Trophoblast cell (in vitro differentiated cells and primary cell): ENCODE measurements around the gene GNAI1.

Experiments
- DNase-seq, 2 donors: peaks; one replicate each; pipeline ENCODE4 v3.0.0-alpha.2; 2016
- H2AFZ ChIP-seq: 2 replicates; pipeline ENCODE4 v1.6.1; 2013; ENCODE audit warnings: low read length, moderate library complexity, mild to moderate bottlenecking; ENCODE audit not compliant: insufficient read depth, poor library complexity
- H2AK5ac ChIP-seq: 2 replicates; pipeline ENCODE4 v1.6.1; 2013; ENCODE audit warnings: mild to moderate bottlenecking, low read length
- H2BK120ac ChIP-seq: 2 replicates; pipeline ENCODE4 v1.6.1; 2013; ENCODE audit warnings: low read length, mild to moderate bottlenecking, moderate library complexity; ENCODE audit not compliant: insufficient read depth, poor library complexity
- H2BK12ac ChIP-seq: 2 replicates; pipeline ENCODE4 v1.6.1; 2013; ENCODE audit warnings: mild to moderate bottlenecking, low read length, moderate library complexity
- H2BK5ac ChIP-seq: 2 replicates; pipeline ENCODE4 v1.6.1; 2013; ENCODE audit warnings: low read length, low read depth, moderate library complexity, mild to moderate bottlenecking; ENCODE audit not compliant: poor library complexity
- H3K14ac ChIP-seq: 2 replicates; pipeline ENCODE4 v1.6.1; 2013; ENCODE audit warnings: mild to moderate bottlenecking, low read length
- H3K18ac ChIP-seq: 2 replicates; pipeline ENCODE4 v1.6.1; 2013; ENCODE audit warnings: mild to moderate bottlenecking, low read length
- H3K23ac ChIP-seq: 2 replicates; pipeline ENCODE4 v1.6.1; 2013; ENCODE audit warnings: low read length
- H3K27ac ChIP-seq: 2 replicates; pipeline ENCODE4 v1.5.1; 2013; ENCODE audit warnings: low read depth, mild to moderate bottlenecking, inconsistent platforms, low read length, moderate library complexity
- H3K27me3 ChIP-seq: 2 replicates; pipeline ENCODE4 v1.6.1; 2013; ENCODE audit warnings: inconsistent platforms, mild to moderate bottlenecking, low read length, moderate library complexity; ENCODE audit not compliant: insufficient read depth
- H3K36me3 ChIP-seq, 2 experiments: 1 replicate in 1 of 2; 2 replicates in 1 of 2; pipeline ENCODE4 v1.6.1; 2013; ENCODE audit warnings: low read length in 2 of 2, mild to moderate bottlenecking in 2 of 2, moderate library complexity in 1 of 2; ENCODE audit not compliant: insufficient read depth in 2 of 2, control insufficient read depth in 1 of 2
- H3K4ac ChIP-seq: 2 replicates; pipeline ENCODE4 v1.6.1; 2013; ENCODE audit warnings: low read depth, mild to moderate bottlenecking, low read length, moderate library complexity
- H3K4me1 ChIP-seq, 2 experiments: 1 replicate in 1 of 2; 2 replicates in 1 of 2; pipeline ENCODE4 v1.6.1; 2013; ENCODE audit warnings: low read length in 2 of 2, mild to moderate bottlenecking in 2 of 2, moderate library complexity in 1 of 2; ENCODE audit not compliant: insufficient read depth in 2 of 2, control insufficient read depth in 1 of 2
- H3K4me2 ChIP-seq: 2 replicates; pipeline ENCODE4 v1.6.1; 2013; ENCODE audit warnings: inconsistent platforms, mild to moderate bottlenecking, low read length, moderate library complexity
- H3K4me3 ChIP-seq: 2 replicates; pipeline ENCODE4 v1.5.1; 2013; ENCODE audit warnings: mild to moderate bottlenecking, low read depth, low read length, inconsistent platforms
- H3K79me1 ChIP-seq: one replicate; pipeline ENCODE4 v1.6.1; 2013; ENCODE audit warnings: low read length
- H3K79me2 ChIP-seq: 2 replicates; pipeline ENCODE4 v1.6.1; 2013; ENCODE audit warnings: low read length, mild to moderate bottlenecking; ENCODE audit not compliant: control insufficient read depth, insufficient read depth, poor library complexity
- H3K9ac ChIP-seq: 2 replicates; pipeline ENCODE4 v1.6.1; 2013; ENCODE audit warnings: mild to moderate bottlenecking, low read length
- H3K9me3 ChIP-seq: 2 replicates; pipeline ENCODE4 v1.6.1; 2013; ENCODE audit warnings: low read depth, mild to moderate bottlenecking, control low read depth, inconsistent platforms, low read length; ENCODE audit not compliant: insufficient read depth
- H4K12ac ChIP-seq: 2 replicates; pipeline ENCODE4 v1.6.1; 2013; ENCODE audit warnings: low read depth, mild to moderate bottlenecking, low read length, moderate library complexity
- H4K8ac ChIP-seq: 2 replicates; pipeline ENCODE4 v1.6.1; 2013; ENCODE audit warnings: low read depth, mild to moderate bottlenecking, low read length, moderate library complexity
- H4K91ac ChIP-seq: one replicate; pipeline ENCODE4 v1.6.1; 2013; ENCODE audit warnings: low read depth, mild to moderate bottlenecking, low read length, moderate library complexity
- WGBS: extraction: QIAGEN DNeasy Blood & Tissue Kit; methylation state at CpG from one replicate; pipeline ENCODE4 v1.1.7; 2013; ENCODE audit warnings: missing lambda C conversion rate; ENCODE audit not compliant: insufficient read length, insufficient coverage; ENCODE audit errors: extremely low coverage; 5-methylcytosine and 5-hydroxymethylcytosine counted together

The GNAI1 gene

GRCh38 chr7:80132594-80132993 is 2.0 kb upstream of the GNAI1 start:
- no peak overlapping the region for H2BK5ac ChIP-seq
- no CpG with 5 or more reads among the region's 3 CpGs for whole genome bisulfite sequencing
- H3K27ac ChIP-seq = no peak overlapping the region
- peaks cover 0 to 5% of the 10 kb centered on the region in 2 experiments for H3K4me1 ChIP-seq
- H4K91ac ChIP-seq = no peak overlapping the region
- no peak overlapping the region for H4K12ac ChIP-seq
- H2BK12ac ChIP-seq = no peak overlapping the region
- H3K4ac ChIP-seq = no peak overlapping the region
- no peak overlapping the region for H2AK5ac ChIP-seq
- peaks cover 10% of the 10 kb centered on the region for H3K79me1 ChIP-seq
- no peaks in the 10 kb centered on the region for H3K9me3 ChIP-seq
- H3K36me3 ChIP-seq = no peaks in the 10 kb centered on the region
- H2AFZ ChIP-seq = no peak overlapping the region
- H3K79me2 ChIP-seq = peaks cover 11% of the 10 kb centered on the region
- no peaks in the 10 kb centered on the region for H3K27me3 ChIP-seq
- no peak overlapping the region for H3K9ac ChIP-seq
- no peak overlapping the region for H3K18ac ChIP-seq
- H3K23ac ChIP-seq = no peak overlapping the region
- no peak for DNase-seq
- H3K4me3 ChIP-seq = no peak overlapping the region
- no peak overlapping the region for H3K14ac ChIP-seq
- no peak overlapping the region for H4K8ac ChIP-seq
- no peak overlapping the region for H3K4me2 ChIP-seq
- no peak overlapping the region for H2BK120ac ChIP-seq

- Histone ChIP-seq H4K12ac (no peak overlapping the region), H3K27ac (no peak overlapping the region), H2BK5ac (no peak overlapping the region), H3K4me3 (no peak overlapping the region), H2BK12ac (no peak overlapping the region), H4K91ac (no peak overlapping the region), H3K9me3 (no peaks in the 10 kb centered on the region), H3K9ac (no peak overlapping the region), H3K18ac (no peak overlapping the region), H2AK5ac (no peak overlapping the region), H3K79me1 (peaks cover 10% of the 10 kb centered on the region), H2BK120ac (no peak overlapping the region), H3K4me1 (peaks cover 0 to 5% of the 10 kb centered on the region in 2 experiments), H2AFZ (no peak overlapping the region), H3K4me2 (peak overlapping the region; percentile 68), H3K27me3 (no peaks in the 10 kb centered on the region), H3K23ac (no peak overlapping the region), H3K14ac (no peak overlapping the region), H3K36me3 (no peaks in the 10 kb centered on the region), H3K79me2 (peaks cover 11% of the 10 kb centered on the region), H3K4ac (no peak overlapping the region), H4K8ac (no peak overlapping the region)
- peak in 1 of 2 donors; percentile 48 for DNase-seq
- WGBS = no CpG with 5 or more reads among the region's 8 CpGs
Observed at GRCh38 chr7:80133361-80134114, 1.1 kb upstream of the GNAI1 start.

- WGBS = no CpG with 5 or more reads among the region's 12 CpGs
- peak overlapping the region; percentile 32 for H2AFZ ChIP-seq
- H2BK120ac ChIP-seq = no peak overlapping the region
- peak overlapping the region; percentile 8 for H4K91ac ChIP-seq
- H3K9ac ChIP-seq = no peak overlapping the region
- H3K4ac ChIP-seq = no peak overlapping the region
- H3K27me3 ChIP-seq = no peaks in the 10 kb centered on the region
- H3K18ac ChIP-seq = no peak overlapping the region
- H4K12ac ChIP-seq = no peak overlapping the region
- no peak overlapping the region for H2AK5ac ChIP-seq
- no peak overlapping the region for H2BK5ac ChIP-seq
- H3K27ac ChIP-seq = peak overlapping the region; percentile 8
- no peak overlapping the region for H3K14ac ChIP-seq
- H3K4me3 ChIP-seq = peak overlapping the region; percentile 75
- peaks cover 10% of the 10 kb centered on the region for H3K79me1 ChIP-seq
- peak overlapping the region; percentile 5 for H4K8ac ChIP-seq
- H3K4me2 ChIP-seq = peak overlapping the region; percentile 68
- no peak overlapping the region for H3K23ac ChIP-seq
- H3K4me1 ChIP-seq = peaks cover 0 to 5% of the 10 kb centered on the region in 2 experiments
- no peaks in the 10 kb centered on the region for H3K36me3 ChIP-seq
- H3K9me3 ChIP-seq = no peaks in the 10 kb centered on the region
- no peak for DNase-seq
- no peak overlapping the region for H2BK12ac ChIP-seq
- peaks cover 11% of the 10 kb centered on the region for H3K79me2 ChIP-seq
Observed at GRCh38 chr7:80134115-80134535, 506 bp upstream of the GNAI1 start.

GRCh38 chr7:80135309-80136104 is 876 bp downstream of the GNAI1 start:
- H4K8ac ChIP-seq = peak overlapping the region; percentile 89
- H3K4ac ChIP-seq = peak overlapping the region; percentile 94
- H2AFZ ChIP-seq = peak overlapping the region; percentile 96
- H3K9me3 ChIP-seq = no peaks in the 10 kb centered on the region
- H3K27me3 ChIP-seq = no peaks in the 10 kb centered on the region
- WGBS = no CpG with 5 or more reads among the region's 58 CpGs
- H2AK5ac ChIP-seq = no peak overlapping the region
- no peaks in the 10 kb centered on the region for H3K36me3 ChIP-seq
- peak overlapping the region; percentile 94 for H4K91ac ChIP-seq
- no peak overlapping the region for H3K23ac ChIP-seq
- H4K12ac ChIP-seq = peak overlapping the region; percentile 93
- H3K4me3 ChIP-seq = peak overlapping the region; percentile 100
- H3K79me1 ChIP-seq = peaks cover 10% of the 10 kb centered on the region
- H3K4me1 ChIP-seq = peaks cover 0 to 5% of the 10 kb centered on the region in 2 experiments
- H3K27ac ChIP-seq = peak overlapping the region; percentile 79
- H3K9ac ChIP-seq = peak overlapping the region; percentile 98
- peak overlapping the region; percentile 69 for H2BK12ac ChIP-seq
- peaks cover 11% of the 10 kb centered on the region for H3K79me2 ChIP-seq
- peak overlapping the region; percentile 93 for H2BK5ac ChIP-seq
- H3K4me2 ChIP-seq = peak overlapping the region; percentile 77
- peak overlapping the region; percentile 97 for H3K14ac ChIP-seq
- H3K18ac ChIP-seq = peak overlapping the region; percentile 98
- H2BK120ac ChIP-seq = peak overlapping the region; percentile 87
- DNase-seq = peak in 1 of 2 donors; percentile 34
